ENCODE data around the gene EIF5A. TPM values are rescaled to one million over a fixed set of nuclear protein-coding genes. Genes with fewer than 3 reads are reported as not detected.

EIF5A gene
- total and polyA plus RNA-seq, 12 donors: 197 to 716 (median 267) TPM

DNA sequence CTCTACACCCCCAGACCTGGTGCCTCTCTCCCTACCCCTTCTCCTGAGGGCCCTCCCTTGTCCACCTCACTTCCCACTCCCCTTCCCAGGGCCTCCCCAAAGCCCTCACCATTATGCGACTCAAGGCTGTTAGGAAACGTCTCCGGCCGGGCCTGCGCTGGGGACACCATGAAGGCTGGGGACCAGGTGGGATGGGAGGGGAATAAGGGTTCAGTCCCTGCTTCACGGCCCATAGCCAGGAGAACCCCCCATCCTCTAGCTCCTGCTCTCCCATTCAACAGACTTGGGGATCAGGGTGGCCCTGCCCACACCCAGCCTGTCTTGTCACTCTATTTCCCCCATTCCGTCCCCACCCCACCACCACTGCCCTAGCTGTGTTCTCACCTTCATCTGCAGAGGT, 19.6 kb downstream of the EIF5A start:
- H3K9me3 ChIP-seq: no peaks in the 10 kb centered on the region
- H3K36me3 ChIP-seq: peaks cover 5 to 47% (median 28%) of the 10 kb centered on the region in 9 donors
- ATAC-seq: no peak
- intact Hi-C loops (cut with DNase I): no loop called here
- 88 to 92% methylated on average over 7 of the region's 7 CpGs for WGBS, 2 donors
- H3K4me3 ChIP-seq: no peak overlapping the region
- TF ChIP-seq, protein P1, sequence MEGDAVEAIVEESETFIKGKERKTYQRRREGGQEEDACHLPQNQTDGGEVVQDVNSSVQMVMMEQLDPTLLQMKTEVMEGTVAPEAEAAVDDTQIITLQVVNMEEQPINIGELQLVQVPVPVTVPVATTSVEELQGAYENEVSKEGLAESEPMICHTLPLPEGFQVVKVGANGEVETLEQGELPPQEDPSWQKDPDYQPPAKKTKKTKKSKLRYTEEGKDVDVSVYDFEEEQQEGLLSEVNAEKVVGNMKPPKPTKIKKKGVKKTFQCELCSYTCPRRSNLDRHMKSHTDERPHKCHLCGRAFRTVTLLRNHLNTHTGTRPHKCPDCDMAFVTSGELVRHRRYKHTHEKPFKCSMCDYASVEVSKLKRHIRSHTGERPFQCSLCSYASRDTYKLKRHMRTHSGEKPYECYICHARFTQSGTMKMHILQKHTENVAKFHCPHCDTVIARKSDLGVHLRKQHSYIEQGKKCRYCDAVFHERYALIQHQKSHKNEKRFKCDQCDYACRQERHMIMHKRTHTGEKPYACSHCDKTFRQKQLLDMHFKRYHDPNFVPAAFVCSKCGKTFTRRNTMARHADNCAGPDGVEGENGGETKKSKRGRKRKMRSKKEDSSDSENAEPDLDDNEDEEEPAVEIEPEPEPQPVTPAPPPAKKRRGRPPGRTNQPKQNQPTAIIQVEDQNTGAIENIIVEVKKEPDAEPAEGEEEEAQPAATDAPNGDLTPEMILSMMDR (IDR thresholded peaks at IDR 0.05): no peak
- no peak for DNase-seq
- H3K27ac ChIP-seq: no peak overlapping the region
- H3K27me3 ChIP-seq: no peaks in the 10 kb centered on the region
- peaks cover 0 to 25% (median 20%) of the 10 kb centered on the region in 9 donors for H3K4me1 ChIP-seq

DNA sequence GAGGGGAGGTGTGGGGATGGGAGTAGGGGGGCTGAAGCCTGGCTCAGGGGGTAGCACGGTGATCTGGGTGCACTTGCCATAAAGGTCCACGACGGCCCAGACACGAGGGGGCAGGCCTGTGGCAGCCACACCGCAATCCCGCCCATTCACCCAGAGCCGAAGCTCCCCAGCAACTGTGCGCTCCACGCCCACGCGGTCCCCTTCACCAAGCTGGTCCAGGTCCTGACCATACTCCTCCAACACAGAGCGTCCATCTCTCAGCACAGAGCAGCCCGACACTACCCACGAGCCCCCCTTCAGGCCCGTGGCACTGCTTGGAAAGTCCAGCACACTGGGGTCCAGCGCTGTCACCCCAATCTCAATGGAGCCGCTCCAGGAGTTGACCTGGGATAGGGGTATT, 20.1 kb downstream of the EIF5A start:
- Histone ChIP-seq H3K27me3 (no peaks in the 10 kb centered on the region), H3K27ac (no peak overlapping the region), H3K4me3 (no peak overlapping the region), H3K9me3 (no peaks in the 10 kb centered on the region), H3K4me1 (peaks cover 0 to 30% (median 20%) of the 10 kb centered on the region in 9 donors), H3K36me3 (peaks cover 2 to 43% (median 24%) of the 10 kb centered on the region in 9 donors)
- ATAC-seq (no peak), DNase-seq (no peak)
- intact Hi-C loops (cut with DNase I): no loop called here
- TF ChIP-seq, protein P1 (IDR thresholded peaks at IDR 0.05): no peak
- 81 to 88% methylated on average over 17 of the region's 17 CpGs for WGBS, 2 donors

GRCh38 chr17:7328009-7328408, 20.6 kb downstream of the EIF5A start:
- intact Hi-C loops (cut with DNase I): no loop called here
- TF ChIP-seq, protein P1 (IDR thresholded peaks at IDR 0.05): no peak
- Histone ChIP-seq H3K4me3 (peak overlapping the region in 4 of 10 donors; percentile 81 to 93 (median 86)), H3K27ac (peak overlapping the region in 3 of 10 donors; percentile 82 to 92 (median 89)), H3K36me3 (peaks cover 0 to 38% (median 19%) of the 10 kb centered on the region in 9 donors), H3K9me3 (no peaks in the 10 kb centered on the region), H3K27me3 (no peaks in the 10 kb centered on the region), H3K4me1 (peaks cover 0 to 30% (median 20%) of the 10 kb centered on the region in 9 donors)
- 64 to 83% methylated on average over 1 of the region's 1 CpG for WGBS, 2 donors
- no peak for ATAC-seq
- DNase-seq: no peak

DNA sequence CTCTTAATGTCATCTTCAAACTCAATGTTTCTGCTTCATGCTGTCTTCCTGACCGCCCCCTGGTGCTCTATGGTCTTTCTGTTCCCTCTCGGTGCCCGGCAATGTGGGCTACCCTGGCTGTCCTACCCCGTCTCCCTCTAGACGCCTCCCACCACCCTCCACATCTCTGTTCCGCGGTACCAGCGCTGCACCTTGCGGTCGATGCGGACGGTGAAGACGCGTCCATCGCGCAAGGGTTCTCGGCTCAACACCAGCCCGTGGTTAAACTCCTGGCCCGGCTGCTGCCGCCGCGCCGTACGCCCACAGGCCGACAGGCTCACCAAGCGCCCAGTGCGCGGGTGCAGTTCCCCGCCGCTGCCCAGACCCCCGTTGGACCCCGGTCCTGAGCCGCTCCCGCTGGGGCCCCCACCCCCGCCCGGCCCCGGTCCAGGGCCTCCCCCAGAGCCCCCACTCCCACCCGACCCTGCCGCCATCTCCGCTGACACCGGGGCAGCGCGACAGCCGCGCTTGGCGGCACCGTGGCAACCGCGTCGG, 21.5 kb downstream of the EIF5A start, which contains the start of gene NEURL4:
Gene NEURL4, minus strand, starts transcription at position 496 of the 534 bp plus-strand sequence. Its CDS starts 23 bp downstream, at position 473.
- ATAC-seq (peak in 4 of 8 donors; percentile 1 to 34 (median 13)), DNase-seq (no peak)
- 1% methylated on average over 50 of the region's 50 CpGs for WGBS, 2 donors
- H3K27me3 ChIP-seq: peaks cover 0 to 6% (median 0%) of the 10 kb centered on the region in 7 donors
- intact Hi-C loops (cut with DNase I): loop anchor here in 2 of 10 donors (1.0 kb wide), 2 partner anchors 22 to 48 kb away; partner anchors contain the start of genes EIF5A (in 1 of the 2) and SLC2A4 (in 1 of the 2)
- H3K27ac ChIP-seq: peak within 1 kb of the TSS; percentile 55 to 96 (median 89)
- H3K4me3 ChIP-seq: peak within 1 kb of the TSS; percentile 70 to 94 (median 85)
- peaks cover 0 to 30% (median 20%) of the 10 kb centered on the region in 9 donors for H3K4me1 ChIP-seq
- TF ChIP-seq, protein P1 (IDR thresholded peaks at IDR 0.05): peak in 2 of 9 donors; percentile 8 to 17
- H3K36me3 ChIP-seq: peaks cover 0 to 29% (median 10%) of the 10 kb centered on the region in 9 donors
- H3K9me3 ChIP-seq: no peaks in the 10 kb centered on the region

Data from heart right ventricle (tissue), 16 donors.